ENCODE data around the gene SUMF2. TPM values are rescaled to one million over a fixed set of nuclear protein-coding genes. Genes with fewer than 3 reads are reported as not detected.

The SUMF2 gene
- total and polyA plus RNA-seq, 2 of the 13 experiments (the other 11 are each of a cell fraction or from before 2014, with no cell fraction given), result 48.9 to 54.4 TPM

DNA sequence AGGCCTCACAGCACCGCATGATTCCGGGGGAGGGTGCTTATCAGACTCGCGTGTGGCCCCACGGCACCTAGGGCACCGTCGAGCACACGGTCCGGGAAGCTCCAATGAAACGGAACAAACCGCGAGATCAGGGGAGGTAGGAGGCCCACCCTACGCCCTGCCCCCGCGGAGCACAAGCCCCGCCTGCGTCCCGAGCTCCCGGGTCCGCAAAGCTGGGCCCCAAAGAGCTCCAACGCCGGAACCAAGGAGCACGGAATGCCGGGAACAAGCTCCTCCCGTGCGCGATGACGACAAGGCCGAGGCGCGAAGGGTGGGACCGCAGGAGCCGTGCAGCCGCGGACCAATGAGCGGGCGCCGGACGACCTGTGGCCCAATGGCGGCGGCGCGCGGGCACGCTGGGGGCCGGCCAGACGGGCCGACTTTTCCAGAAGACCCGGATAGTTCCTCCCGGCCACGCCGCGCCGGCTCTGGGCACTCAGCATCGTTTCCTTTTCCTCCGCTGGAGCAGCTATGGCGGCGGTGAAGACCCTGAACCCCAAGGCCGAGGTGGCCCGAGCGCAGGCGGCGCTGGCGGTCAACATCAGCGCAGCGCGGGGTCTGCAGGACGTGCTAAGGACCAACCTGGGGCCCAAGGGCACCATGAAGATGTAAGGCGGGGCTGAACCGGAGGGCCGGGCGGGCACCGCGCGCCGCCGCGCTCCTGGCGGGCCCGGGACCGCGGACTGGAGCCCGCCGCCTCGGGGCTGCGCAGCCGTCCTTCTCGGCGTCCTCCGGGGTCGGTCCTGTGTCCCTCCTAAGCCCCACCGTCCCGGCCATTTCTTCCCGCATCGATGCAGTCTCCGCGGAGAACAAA, 12.5 kb upstream of the SUMF2 start, which contains the start of the genes CCT6A and PSPH (continued):
- no peak; the same call in 1 of the 2 replicates for TF ChIP-seq CBX5 (CRISPR knock-in tag; IDR thresholded peaks at IDR 0.05; ENCODE audit: borderline replicate concordance)
- TF ChIP-seq ARHGAP35 (CRISPR knock-in tag; IDR thresholded peaks at IDR 0.05; ENCODE audit: borderline replicate concordance), result peak; percentile 61; the same call in 1 of the 2 replicates
- peak; percentile 80; the same call in 1 of the 2 replicates for TF ChIP-seq PAX8 (CRISPR knock-in tag; IDR thresholded peaks at IDR 0.05; ENCODE audit: borderline replicate concordance)
- TF ChIP-seq NFE2L2 (IDR thresholded peaks at IDR 0.05; ENCODE audit: low read length), result no peak
- TF ChIP-seq ZSCAN22 (CRISPR knock-in tag; IDR thresholded peaks at IDR 0.05), result no peak
- TF ChIP-seq, protein P1, sequence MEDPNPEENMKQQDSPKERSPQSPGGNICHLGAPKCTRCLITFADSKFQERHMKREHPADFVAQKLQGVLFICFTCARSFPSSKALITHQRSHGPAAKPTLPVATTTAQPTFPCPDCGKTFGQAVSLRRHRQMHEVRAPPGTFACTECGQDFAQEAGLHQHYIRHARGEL (CRISPR knock-in tag; IDR thresholded peaks at IDR 0.05), result no peak
- TF ChIP-seq, protein P2, sequence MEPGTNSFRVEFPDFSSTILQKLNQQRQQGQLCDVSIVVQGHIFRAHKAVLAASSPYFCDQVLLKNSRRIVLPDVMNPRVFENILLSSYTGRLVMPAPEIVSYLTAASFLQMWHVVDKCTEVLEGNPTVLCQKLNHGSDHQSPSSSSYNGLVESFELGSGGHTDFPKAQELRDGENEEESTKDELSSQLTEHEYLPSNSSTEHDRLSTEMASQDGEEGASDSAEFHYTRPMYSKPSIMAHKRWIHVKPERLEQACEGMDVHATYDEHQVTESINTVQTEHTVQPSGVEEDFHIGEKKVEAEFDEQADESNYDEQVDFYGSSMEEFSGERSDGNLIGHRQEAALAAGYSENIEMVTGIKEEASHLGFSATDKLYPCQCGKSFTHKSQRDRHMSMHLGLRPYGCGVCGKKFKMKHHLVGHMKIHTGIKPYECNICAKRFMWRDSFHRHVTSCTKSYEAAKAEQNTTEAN (CRISPR knock-in tag; conservative IDR thresholded peaks at IDR 0.05), result 0 out of 2 replicates have a peak, but pooled peaks have one; percentile 20
- TF ChIP-seq ZNF850 (CRISPR knock-in tag; conservative IDR thresholded peaks at IDR 0.05), result no peak; the same call in 1 of the 2 replicates
- TF ChIP-seq THYN1 (CRISPR knock-in tag; IDR thresholded peaks at IDR 0.05; ENCODE audit: borderline replicate concordance, low read depth), result 0 out of 2 replicates have a peak, but pooled peaks have one; percentile 76
- peak; percentile 91 for TF ChIP-seq MXD4 (CRISPR knock-in tag; IDR thresholded peaks at IDR 0.05)
- TF ChIP-seq ZFP36L2 (CRISPR knock-in tag; IDR thresholded peaks at IDR 0.05), result no peak
- peak; percentile 68; the same call in 1 of the 2 replicates for TF ChIP-seq HIVEP1 (CRISPR knock-in tag; IDR thresholded peaks at IDR 0.05)
- TF ChIP-seq ZMYM4 (CRISPR knock-in tag; IDR thresholded peaks at IDR 0.05), result peak; percentile 81
- TF ChIP-seq ZNF3 (CRISPR knock-in tag; IDR thresholded peaks at IDR 0.05), result no peak
- TF ChIP-seq ZFP36L1 (CRISPR knock-in tag; IDR thresholded peaks at IDR 0.05), result peak; percentile 93
- no peak for TF ChIP-seq NFIB (CRISPR knock-in tag; IDR thresholded peaks at IDR 0.05; ENCODE audit: borderline replicate concordance)
- TF ChIP-seq TCF12 (IDR thresholded peaks at IDR 0.05), result no peak
- 0 out of 2 replicates have a peak, but pooled peaks have one; percentile 60 for TF ChIP-seq TCF12 (CRISPR knock-in tag; IDR thresholded peaks at IDR 0.05)
- TF ChIP-seq ETV5 (CRISPR knock-in tag; IDR thresholded peaks at IDR 0.05; ENCODE audit: borderline replicate concordance), result peak; percentile 91
- TF ChIP-seq, protein P3, sequence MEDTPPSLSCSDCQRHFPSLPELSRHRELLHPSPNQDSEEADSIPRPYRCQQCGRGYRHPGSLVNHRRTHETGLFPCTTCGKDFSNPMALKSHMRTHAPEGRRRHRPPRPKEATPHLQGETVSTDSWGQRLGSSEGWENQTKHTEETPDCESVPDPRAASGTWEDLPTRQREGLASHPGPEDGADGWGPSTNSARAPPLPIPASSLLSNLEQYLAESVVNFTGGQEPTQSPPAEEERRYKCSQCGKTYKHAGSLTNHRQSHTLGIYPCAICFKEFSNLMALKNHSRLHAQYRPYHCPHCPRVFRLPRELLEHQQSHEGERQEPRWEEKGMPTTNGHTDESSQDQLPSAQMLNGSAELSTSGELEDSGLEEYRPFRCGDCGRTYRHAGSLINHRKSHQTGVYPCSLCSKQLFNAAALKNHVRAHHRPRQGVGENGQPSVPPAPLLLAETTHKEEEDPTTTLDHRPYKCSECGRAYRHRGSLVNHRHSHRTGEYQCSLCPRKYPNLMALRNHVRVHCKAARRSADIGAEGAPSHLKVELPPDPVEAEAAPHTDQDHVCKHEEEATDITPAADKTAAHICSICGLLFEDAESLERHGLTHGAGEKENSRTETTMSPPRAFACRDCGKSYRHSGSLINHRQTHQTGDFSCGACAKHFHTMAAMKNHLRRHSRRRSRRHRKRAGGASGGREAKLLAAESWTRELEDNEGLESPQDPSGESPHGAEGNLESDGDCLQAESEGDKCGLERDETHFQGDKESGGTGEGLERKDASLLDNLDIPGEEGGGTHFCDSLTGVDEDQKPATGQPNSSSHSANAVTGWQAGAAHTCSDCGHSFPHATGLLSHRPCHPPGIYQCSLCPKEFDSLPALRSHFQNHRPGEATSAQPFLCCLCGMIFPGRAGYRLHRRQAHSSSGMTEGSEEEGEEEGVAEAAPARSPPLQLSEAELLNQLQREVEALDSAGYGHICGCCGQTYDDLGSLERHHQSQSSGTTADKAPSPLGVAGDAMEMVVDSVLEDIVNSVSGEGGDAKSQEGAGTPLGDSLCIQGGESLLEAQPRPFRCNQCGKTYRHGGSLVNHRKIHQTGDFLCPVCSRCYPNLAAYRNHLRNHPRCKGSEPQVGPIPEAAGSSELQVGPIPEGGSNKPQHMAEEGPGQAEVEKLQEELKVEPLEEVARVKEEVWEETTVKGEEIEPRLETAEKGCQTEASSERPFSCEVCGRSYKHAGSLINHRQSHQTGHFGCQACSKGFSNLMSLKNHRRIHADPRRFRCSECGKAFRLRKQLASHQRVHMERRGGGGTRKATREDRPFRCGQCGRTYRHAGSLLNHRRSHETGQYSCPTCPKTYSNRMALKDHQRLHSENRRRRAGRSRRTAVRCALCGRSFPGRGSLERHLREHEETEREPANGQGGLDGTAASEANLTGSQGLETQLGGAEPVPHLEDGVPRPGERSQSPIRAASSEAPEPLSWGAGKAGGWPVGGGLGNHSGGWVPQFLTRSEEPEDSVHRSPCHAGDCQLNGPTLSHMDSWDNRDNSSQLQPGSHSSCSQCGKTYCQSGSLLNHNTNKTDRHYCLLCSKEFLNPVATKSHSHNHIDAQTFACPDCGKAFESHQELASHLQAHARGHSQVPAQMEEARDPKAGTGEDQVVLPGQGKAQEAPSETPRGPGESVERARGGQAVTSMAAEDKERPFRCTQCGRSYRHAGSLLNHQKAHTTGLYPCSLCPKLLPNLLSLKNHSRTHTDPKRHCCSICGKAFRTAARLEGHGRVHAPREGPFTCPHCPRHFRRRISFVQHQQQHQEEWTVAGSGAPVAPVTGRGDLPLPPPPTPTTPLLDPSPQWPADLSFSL (CRISPR knock-in tag; IDR thresholded peaks at IDR 0.05), result no peak
- no peak for TF ChIP-seq JUNB (CRISPR knock-in tag; IDR thresholded peaks at IDR 0.05; ENCODE audit: borderline replicate concordance)
- TF ChIP-seq ZNF720 (CRISPR knock-in tag; IDR thresholded peaks at IDR 0.05), result peak; percentile 55; the same call in 1 of the 2 replicates

Data from HepG2 (cell line).